ENCODE measurements around the gene HTT.

Gene HTT

DNA sequence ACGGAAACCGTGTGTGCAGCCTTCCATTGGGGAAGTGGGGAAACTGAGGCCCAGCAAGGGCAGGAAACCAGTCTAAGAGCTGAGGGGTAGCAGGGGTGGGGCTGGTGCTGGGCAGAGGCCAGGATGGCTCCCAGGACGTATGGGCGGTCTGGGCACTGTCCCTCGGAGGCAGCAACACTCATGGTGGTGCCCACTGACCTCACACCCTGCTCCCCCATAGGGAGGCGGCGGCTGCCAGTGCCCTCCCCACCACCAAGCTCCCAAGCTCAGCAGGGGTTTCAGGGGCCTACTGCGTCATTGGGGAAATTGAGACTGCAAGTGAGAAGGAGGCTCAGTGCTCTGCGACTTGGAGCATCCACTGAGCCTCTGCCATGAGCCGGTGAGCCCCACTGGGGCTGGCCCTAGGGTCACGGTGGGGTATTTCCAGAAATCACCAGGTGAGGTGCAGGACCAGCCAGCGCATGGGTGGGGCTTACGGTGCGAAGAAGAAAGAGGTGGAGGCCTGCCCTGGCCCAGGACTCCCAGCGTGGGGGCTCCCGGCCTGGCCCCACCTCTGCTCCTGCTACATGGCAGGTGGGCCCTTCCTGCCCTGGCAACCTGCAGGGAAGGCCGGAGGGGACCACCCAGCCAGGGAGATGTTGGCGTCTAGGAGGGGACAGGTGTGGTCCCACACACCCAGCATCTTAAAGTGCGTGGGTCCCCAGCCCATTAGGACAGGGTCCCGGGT is 175.4 kb downstream of the HTT start:
- H3K27me3 Mint-ChIP-seq, result no peaks in the 10 kb centered on the region
- no peak overlapping the region for H3K4me3 Mint-ChIP-seq
- H3K36me3 Mint-ChIP-seq (ENCODE audit: low read depth), result peaks cover 49% of the 10 kb centered on the region
- H3K27ac Mint-ChIP-seq, result no peak overlapping the region
- intact Hi-C loops (cut with micrococcal nuclease), result no loop called here
- H3K9me3 Mint-ChIP-seq, result no peaks in the 10 kb centered on the region
- H3K4me1 Mint-ChIP-seq (ENCODE audit: low read depth), result peaks cover 6% of the 10 kb centered on the region

GRCh38 chr4:3250438-3250955 is 176.0 kb downstream of the HTT start:
- H3K9me3 Mint-ChIP-seq, result no peaks in the 10 kb centered on the region
- peaks cover 6% of the 10 kb centered on the region for H3K4me1 Mint-ChIP-seq (ENCODE audit: low read depth)
- H3K27ac Mint-ChIP-seq, result no peak overlapping the region
- no peak overlapping the region for H3K4me3 Mint-ChIP-seq
- intact Hi-C loops (cut with micrococcal nuclease), result no loop called here
- no peaks in the 10 kb centered on the region for H3K27me3 Mint-ChIP-seq
- peaks cover 49% of the 10 kb centered on the region for H3K36me3 Mint-ChIP-seq (ENCODE audit: low read depth)

GRCh38 chr4:3250956-3251690 is 176.6 kb downstream of the HTT start:
- Mint-ChIP-seq H3K27ac (no peak overlapping the region), H3K4me1 (ENCODE audit: low read depth) (peaks cover 3% of the 10 kb centered on the region), H3K27me3 (no peaks in the 10 kb centered on the region), H3K36me3 (ENCODE audit: low read depth) (peaks cover 56% of the 10 kb centered on the region), H3K9me3 (no peaks in the 10 kb centered on the region), H3K4me3 (no peak overlapping the region)
- intact Hi-C loops (cut with micrococcal nuclease), result no loop called here

DNA sequence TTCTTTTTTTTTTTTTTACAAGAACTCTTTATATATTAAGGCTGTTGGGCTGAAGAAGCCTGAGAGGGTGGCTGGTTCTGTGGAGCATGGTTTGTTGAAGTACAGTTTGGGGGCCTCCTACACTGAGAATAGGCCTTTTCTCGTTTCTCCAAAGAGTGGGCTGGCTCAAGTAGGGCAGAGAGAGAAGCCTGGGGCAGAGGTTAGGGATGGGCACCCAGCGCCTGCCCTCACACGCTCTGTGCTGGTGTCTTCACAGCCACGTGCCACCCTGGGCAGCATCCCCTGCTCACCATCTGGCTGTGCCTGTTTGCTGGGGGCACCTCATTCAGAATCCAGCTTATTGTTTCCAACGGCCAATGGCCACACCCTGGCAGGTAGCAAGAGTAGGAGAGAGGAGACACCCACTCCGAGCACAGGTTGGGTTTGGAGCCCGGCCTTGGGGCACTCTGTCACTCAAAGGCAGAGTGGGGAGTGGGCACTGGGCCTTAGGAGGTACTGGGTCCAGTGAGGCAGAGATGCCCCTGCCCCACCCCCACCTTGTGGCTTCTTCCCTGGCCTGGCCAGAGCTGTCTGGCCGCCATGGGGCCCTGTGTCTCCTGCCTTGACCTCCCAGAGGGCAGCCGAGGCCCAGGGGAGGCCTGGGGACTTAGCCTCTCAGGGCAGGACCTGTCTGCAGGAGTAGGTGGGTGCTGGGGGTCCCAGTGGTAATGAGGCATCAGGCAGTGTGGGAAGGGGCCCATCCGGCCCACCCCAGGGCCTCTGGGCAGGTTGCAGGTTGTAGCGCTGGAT is 177.4 kb downstream of the HTT start:
- Mint-ChIP-seq H3K27me3 (no peaks in the 10 kb centered on the region), H3K27ac (no peak overlapping the region), H3K36me3 (ENCODE audit: low read depth) (peaks cover 63% of the 10 kb centered on the region), H3K4me1 (ENCODE audit: low read depth) (no peaks in the 10 kb centered on the region), H3K4me3 (no peak overlapping the region), H3K9me3 (no peaks in the 10 kb centered on the region)
- intact Hi-C loops (cut with micrococcal nuclease), result no loop called here

- Mint-ChIP-seq H3K36me3 (ENCODE audit: low read depth) (peaks cover 65% of the 10 kb centered on the region), H3K9me3 (no peaks in the 10 kb centered on the region), H3K27ac (no peak overlapping the region), H3K27me3 (no peaks in the 10 kb centered on the region), H3K4me1 (ENCODE audit: low read depth) (no peaks in the 10 kb centered on the region), H3K4me3 (no peak overlapping the region)
- intact Hi-C loops (cut with micrococcal nuclease), result no loop called here
Measured at GRCh38 chr4:3252480-3252828, 178.0 kb downstream of the HTT start.

- intact Hi-C loops (cut with micrococcal nuclease), result no loop called here
- Mint-ChIP-seq H3K4me1 (ENCODE audit: low read depth) (no peaks in the 10 kb centered on the region), H3K9me3 (no peaks in the 10 kb centered on the region), H3K27me3 (no peaks in the 10 kb centered on the region), H3K4me3 (no peak overlapping the region), H3K27ac (no peak overlapping the region), H3K36me3 (ENCODE audit: low read depth) (peaks cover 65% of the 10 kb centered on the region)
Measured at GRCh38 chr4:3252831-3253641, 178.6 kb downstream of the HTT start.

GRCh38 chr4:3253808-3254207 is 179.3 kb downstream of the HTT start:
- intact Hi-C loops (cut with micrococcal nuclease), result no loop called here
- Mint-ChIP-seq H3K27ac (no peak overlapping the region), H3K36me3 (ENCODE audit: low read depth) (peaks cover 65% of the 10 kb centered on the region), H3K4me3 (no peak overlapping the region), H3K27me3 (no peaks in the 10 kb centered on the region), H3K9me3 (no peaks in the 10 kb centered on the region), H3K4me1 (ENCODE audit: low read depth) (no peaks in the 10 kb centered on the region)

GRCh38 chr4:3254302-3255131 is 180.0 kb downstream of the HTT start:
- no peaks in the 10 kb centered on the region for H3K9me3 Mint-ChIP-seq
- peaks cover 60% of the 10 kb centered on the region for H3K36me3 Mint-ChIP-seq (ENCODE audit: low read depth)

GRCh38 chr4:3255611-3256186 is 181.2 kb downstream of the HTT start:
- intact Hi-C loops (cut with micrococcal nuclease), result no loop called here
- Mint-ChIP-seq H3K4me1 (ENCODE audit: low read depth) (no peaks in the 10 kb centered on the region), H3K4me3 (no peak overlapping the region), H3K27ac (no peak overlapping the region), H3K9me3 (no peaks in the 10 kb centered on the region), H3K27me3 (no peaks in the 10 kb centered on the region), H3K36me3 (ENCODE audit: low read depth) (peaks cover 49% of the 10 kb centered on the region)

More at GRCh38 chr4:3254302-3255131, 180.0 kb downstream of the HTT start:
- H3K4me1 Mint-ChIP-seq (ENCODE audit: low read depth), result no peaks in the 10 kb centered on the region
- H3K4me3 Mint-ChIP-seq, result no peak overlapping the region
- H3K27ac Mint-ChIP-seq, result no peak overlapping the region
- intact Hi-C loops (cut with micrococcal nuclease), result no loop called here
- H3K27me3 Mint-ChIP-seq, result no peaks in the 10 kb centered on the region

DNA sequence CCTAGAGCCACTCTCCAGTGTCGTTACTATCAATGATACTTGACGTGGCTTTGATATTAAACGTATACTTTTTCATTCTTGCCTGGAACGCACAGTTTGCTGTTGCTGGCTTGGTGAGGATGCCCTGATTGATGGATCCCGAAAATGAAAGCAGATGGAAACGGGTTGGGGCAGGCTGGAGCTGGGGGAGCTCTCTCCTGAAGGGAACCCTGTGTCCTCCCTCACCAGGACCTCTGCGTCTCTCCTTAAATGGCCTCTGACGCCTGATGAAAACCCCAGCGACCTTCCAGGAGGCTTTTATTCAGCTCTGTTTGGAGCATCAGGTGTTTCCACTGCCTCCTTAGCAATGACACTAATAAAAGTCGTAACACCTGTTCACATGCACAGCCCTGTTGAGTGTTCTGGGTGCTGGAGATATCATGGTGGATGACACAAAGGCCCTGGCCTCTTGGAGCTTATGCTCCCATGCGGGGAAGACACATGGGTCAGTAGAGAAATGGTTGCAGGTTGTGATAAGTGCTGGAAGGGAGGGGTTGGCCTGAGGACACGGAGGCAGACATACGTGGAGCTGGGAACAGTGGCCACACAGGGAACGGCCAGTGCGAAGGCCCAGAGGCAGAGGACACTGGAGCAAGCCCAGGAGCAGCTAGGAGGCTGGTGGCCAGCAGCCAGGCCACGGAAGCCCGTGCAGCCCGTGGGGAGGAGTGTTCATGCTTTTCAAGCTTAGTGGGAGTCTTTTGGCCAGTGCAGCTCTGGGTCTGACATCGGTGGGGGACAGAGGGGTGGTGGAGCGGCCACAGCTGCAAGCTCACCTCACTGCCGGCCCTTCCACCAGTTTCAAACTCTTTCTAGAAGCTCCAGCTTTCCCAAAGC is 182.0 kb downstream of the HTT start:
- no peaks in the 10 kb centered on the region for H3K4me1 Mint-ChIP-seq (ENCODE audit: low read depth)

GRCh38 chr4:3257103-3257555 is 182.6 kb downstream of the HTT start:
- Mint-ChIP-seq H3K36me3 (ENCODE audit: low read depth) (peaks cover 44% of the 10 kb centered on the region), H3K4me1 (ENCODE audit: low read depth) (no peaks in the 10 kb centered on the region), H3K27me3 (no peaks in the 10 kb centered on the region), H3K9me3 (no peaks in the 10 kb centered on the region), H3K27ac (no peak overlapping the region), H3K4me3 (no peak overlapping the region)
- intact Hi-C loops (cut with micrococcal nuclease), result no loop called here

More for the DNA sequence above, 182.0 kb downstream of the HTT start:
- Mint-ChIP-seq H3K4me3 (no peak overlapping the region), H3K27me3 (no peaks in the 10 kb centered on the region), H3K36me3 (ENCODE audit: low read depth) (peaks cover 49% of the 10 kb centered on the region), H3K9me3 (no peaks in the 10 kb centered on the region), H3K27ac (no peak overlapping the region)
- intact Hi-C loops (cut with micrococcal nuclease), result no loop called here

Data from dendritic cell treated with granulocyte-macrophage colony-stimulating factor and Interleukin-4, amounts not matched to agents 40 ng/mL and 50 ng/mL, for 4 days (primary cell).